K562 (cell line): ENCODE measurements around the gene CXorf65. TPM values are rescaled to one million over a fixed set of nuclear protein-coding genes. Genes with fewer than 3 reads are reported as not detected.
A peak's percentile ranks its signal among the peaks of the same experiment; 100 is the strongest.

Experiments
- ADNP ChIP-seq: fragments of 200-800 bp; sonication (Bioruptor generic); IDR thresholded peaks from 2 replicates; pipeline ENCODE4 v1.6.1; 2016; ENCODE audit warnings: missing genetic modification characterization, missing compliant biosample characterization
- CBFA2T3 ChIP-seq: fragments of 450-650 bp; IDR thresholded peaks from 2 replicates; pipeline ENCODE4 v1.6.1; 2017
- CBX1 ChIP-seq: sonication (generic); IDR thresholded peaks from 2 replicates; pipeline ENCODE4 v1.6.1; 2016; ENCODE audit warnings: antibody characterized with exemption, low read depth, mild to moderate bottlenecking
- CHD1 ChIP-seq: fragments of 200-600 bp; sonication (generic); IDR thresholded peaks from one replicate; pipeline ENCODE4 v1.6.1; 2012; ENCODE audit warnings: mild to moderate bottlenecking, moderate library complexity, low read length, inconsistent platforms
- CHD4 ChIP-seq: fragments of 200-600 bp; sonication (generic); IDR thresholded peaks from 3 replicates; pipeline ENCODE4 v1.6.1; 2012; ENCODE audit warnings: low read depth, mild to moderate bottlenecking, mixed read lengths, low read length, inconsistent platforms; ENCODE audit not compliant: insufficient read depth, insufficient replicate concordance, poor library complexity, severe bottlenecking
- ELF4 ChIP-seq: fragments of 450-650 bp; formaldehyde crosslinking; IDR thresholded peaks from 2 replicates; pipeline ENCODE4 v1.4.0; 2022; ENCODE audit warnings: missing genetic modification characterization
- MAFK ChIP-seq: IDR thresholded peaks from 2 replicates; pipeline ENCODE4 v1.6.1; 2011; ENCODE audit warnings: low read length, improper control_type of control experiment
- MXD1 ChIP-seq: fragments of 250-450 bp; sonication (Bioruptor Pico); IDR thresholded peaks from 2 replicates; pipeline ENCODE4 v1.8.0; 2021; ENCODE audit warnings: borderline replicate concordance, mild to moderate bottlenecking, moderate library complexity; ENCODE audit not compliant: poor library complexity, severe bottlenecking
- POLR2G ChIP-seq: fragments of 200-400 bp; formaldehyde crosslinking; IDR thresholded peaks from 2 replicates; pipeline ENCODE4 v1.6.1; 2017; ENCODE audit warnings: low read depth, mild to moderate bottlenecking, antibody characterized with exemption, low read length, moderate library complexity
- PTBP1 ChIP-seq: fragments of 200-400 bp; formaldehyde crosslinking; IDR thresholded peaks from 2 replicates; pipeline ENCODE4 v1.6.1; 2017; ENCODE audit warnings: low read depth, low read length
- RNF2 ChIP-seq: sonication (generic); IDR thresholded peaks from 2 replicates; pipeline ENCODE4 v1.6.1; 2016
- SMARCA5 ChIP-seq: fragments of 450-650 bp; IDR thresholded peaks from 2 replicates; pipeline ENCODE4 v1.6.1; 2016
- SMC3 ChIP-seq: conservative IDR thresholded peaks from 2 replicates; pipeline ENCODE4 v1.6.1; 2011; ENCODE audit warnings: low read depth, low read length, improper control_type of control experiment; ENCODE audit not compliant: insufficient read depth
- STAT5A ChIP-seq: IDR thresholded peaks from 2 replicates; pipeline ENCODE4 v1.6.1; 2012; ENCODE audit warnings: low read length, inconsistent platforms, borderline replicate concordance
- TAF7 ChIP-seq: fragments of 450-650 bp; IDR thresholded peaks from 2 replicates; pipeline ENCODE4 v1.6.1; 2016; ENCODE audit warnings: missing genetic modification characterization, missing compliant biosample characterization
- THRAP3 ChIP-seq: fragments of 450-650 bp; IDR thresholded peaks from 2 replicates; pipeline ENCODE4 v1.6.1; 2016; ENCODE audit warnings: mild to moderate bottlenecking, inconsistent platforms, borderline replicate concordance
- TSHZ1 ChIP-seq: fragments of 250-450 bp; sonication (Bioruptor Pico); IDR thresholded peaks from 2 replicates; pipeline ENCODE4 v1.4.0; 2020; ENCODE audit warnings: mild to moderate bottlenecking, moderate library complexity
- ZNF175 ChIP-seq: fragments of 200-800 bp; sonication (Bioruptor generic); IDR thresholded peaks from 2 replicates; pipeline ENCODE4 v1.6.1; 2016; ENCODE audit warnings: low read depth, mild to moderate bottlenecking, missing genetic modification characterization, missing compliant biosample characterization
- ZNF184 ChIP-seq: sonication (generic); formaldehyde crosslinking; IDR thresholded peaks from 2 replicates; pipeline ENCODE4 v1.5.0; 2020; ENCODE audit warnings: missing genetic modification reagents
- ZNF274 ChIP-seq: IDR thresholded peaks from 2 replicates; pipeline ENCODE4 v1.6.1; 2011; ENCODE audit warnings: low read depth, mild to moderate bottlenecking, low read length, moderate library complexity, borderline replicate concordance
- ZNF311 ChIP-seq: fragments of 250-450 bp; sonication (Bioruptor Pico); IDR thresholded peaks from 2 replicates; pipeline ENCODE4 v1.4.0; 2020; ENCODE audit warnings: mild to moderate bottlenecking, moderate library complexity
- ZNF347 ChIP-seq: fragments of 450-650 bp; formaldehyde crosslinking; IDR thresholded peaks from 2 replicates; pipeline ENCODE4 v1.4.0; 2020; ENCODE audit warnings: low read depth, mild to moderate bottlenecking, moderate library complexity
- ZNF586 ChIP-seq: fragments of 450-650 bp; formaldehyde crosslinking; conservative IDR thresholded peaks from 2 replicates; pipeline ENCODE4 v1.4.0; 2020; ENCODE audit warnings: mild to moderate bottlenecking, moderate library complexity
- ZNF644 ChIP-seq: fragments of 200-800 bp; sonication (Bioruptor generic); IDR thresholded peaks from 2 replicates; pipeline ENCODE4 v1.6.1; 2016; ENCODE audit warnings: low read depth, missing genetic modification characterization, missing compliant biosample characterization
- ZNF79 ChIP-seq: fragments of 250-450 bp; sonication (Bioruptor Pico); IDR thresholded peaks from 2 replicates; pipeline ENCODE4 v1.4.0; 2020; ENCODE audit warnings: low read depth, mild to moderate bottlenecking, moderate library complexity
- polyA plus RNA-seq, 8 experiments: library from polyadenylated mRNA; depleted of rRNA in 4 of 8; stranded (reverse) in 5 of 8; unstranded in 3 of 8; fragments of >200 nt; fragmentation: Nextera tagmentation in 2 of 8; fragmentation: Illumina TruSeq in 1 of 8; extraction: Ambion mirVana in 2 of 8; extraction: Trizol in 1 of 8; gene quantifications; 2 replicates each; pipeline versions ENCODE4 v1.2.1 to v1.2.3, GENCODE V29; 2011 to 2014; ENCODE audit warnings: inconsistent platforms in 1 of 8, missing spikeins in 1 of 8
- total RNA-seq, 7 experiments: library from RNA; depleted of rRNA in 6 of 7; stranded (reverse); fragments of >200 nt in 6 of 7; fragmentation: Illumina TruSeq in 2 of 7; extraction: Trizol in 2 of 7; gene quantifications; 2 replicates each; pipeline versions ENCODE4 v1.2.1 to v1.2.3, GENCODE V29; 2011 to 2021; ENCODE audit warnings: low replicate concordance in 1 of 7

The CXorf65 gene
- total and polyA plus RNA-seq, 9 of the 15 experiments (the other 6 are each of a cell fraction or from before 2014, with no cell fraction given): 1.4 to 8.4 (median 2.9) TPM

GRCh38 chrX:71103110-71103983 lies 3.2 kb downstream of the CXorf65 start (continued):
- TF ChIP-seq TSHZ1 (CRISPR knock-in tag): no peak
- no peak for TF ChIP-seq ZNF586 (CRISPR knock-in tag)
- TF ChIP-seq CBX1: no peak
- no peak for TF ChIP-seq ZNF184 (CRISPR knock-in tag)
- TF ChIP-seq CBFA2T3: peak; percentile 77
- no peak for TF ChIP-seq CHD4
- no peak for TF ChIP-seq ZNF79 (CRISPR knock-in tag)
- no peak for TF ChIP-seq SMARCA5
- TF ChIP-seq MAFK: no peak
- peak; percentile 32; the same call in 1 of the 2 replicates for TF ChIP-seq ZNF644 (tag)
- no peak for TF ChIP-seq ZNF347 (CRISPR knock-in tag)
- peak; percentile 72; the same call in 1 of the 2 replicates for TF ChIP-seq RNF2
- no peak for TF ChIP-seq CHD1
- TF ChIP-seq ZNF175 (CRISPR knock-in tag): peak; percentile 86
- no peak for TF ChIP-seq TAF7 (tag)
- no peak for TF ChIP-seq PTBP1
- TF ChIP-seq ADNP: no peak
- no peak for TF ChIP-seq THRAP3
- TF ChIP-seq ELF4: no peak
- no peak for TF ChIP-seq MXD1
- no peak for TF ChIP-seq SMC3
- TF ChIP-seq ZNF274: no peak
- no peak for TF ChIP-seq STAT5A
- TF ChIP-seq ZNF311 (CRISPR knock-in tag): no peak
- peak; percentile 47; the same call in 1 of the 2 replicates for TF ChIP-seq POLR2G
